Keratinocyte (primary cell): ENCODE results near the gene KIAA0930. TPM values are rescaled to one million over a fixed set of nuclear protein-coding genes. Genes with fewer than 3 reads are reported as not detected.

Source experiments
- DNase-seq: peaks from one replicate; pipeline ENCODE4 v3.0.0-alpha.2; 2011; ENCODE audit warnings: low read depth, missing footprints, low spot score
- FAIRE-seq: peaks from 2 replicates; lab custom pipeline; 2011; peaks lifted over from hg19 to GRCh38; lab: Jason Lieb, UNC
- H2AFZ ChIP-seq: 2 replicates; pipeline ENCODE4 v1.6.0; 2012; ENCODE audit warnings: low read length, control low read depth, inconsistent platforms; ENCODE audit not compliant: control insufficient read depth
- H3K27ac ChIP-seq: 2 replicates; pipeline ENCODE4 v1.5.1; 2011; ENCODE audit warnings: low read length; ENCODE audit not compliant: control insufficient read depth, insufficient read depth
- H3K27me3 ChIP-seq: 3 replicates; pipeline ENCODE4 v1.6.0; 2011; ENCODE audit warnings: low read length; ENCODE audit not compliant: control insufficient read depth, insufficient read depth; ENCODE audit errors: extremely low read depth
- H3K36me3 ChIP-seq, 2 experiments: 2 replicates in 1 of 2; 3 replicates in 1 of 2; pipeline ENCODE4 v1.5.1; 2011; ENCODE audit warnings: low read length in 2 of 2, mild to moderate bottlenecking in 1 of 2; ENCODE audit not compliant: control insufficient read depth in 2 of 2, insufficient read depth in 2 of 2; ENCODE audit errors: extremely low read depth in 1 of 2
- H3K4me1 ChIP-seq: 3 replicates; pipeline ENCODE4 v1.5.1; 2011; ENCODE audit warnings: low read length; ENCODE audit not compliant: control insufficient read depth, insufficient read depth; ENCODE audit errors: extremely low read depth
- H3K4me2 ChIP-seq: 3 replicates; pipeline ENCODE4 v1.6.0; 2011; ENCODE audit warnings: low read depth, low read length; ENCODE audit not compliant: control insufficient read depth, insufficient read depth; ENCODE audit errors: extremely low read depth
- H3K4me3 ChIP-seq, 3 experiments: fragments of 200-600 bp in 1 of 3; sonication (generic) in 1 of 3; 2 replicates in 2 of 3; 3 replicates in 1 of 3; pipeline ENCODE4 v1.5.1; 2011 to 2016; ENCODE audit warnings: low read length in 3 of 3, mild to moderate bottlenecking in 3 of 3, control low read depth in 2 of 3, inconsistent platforms in 1 of 3, low read depth in 1 of 3, mixed read lengths in 1 of 3, mixed run types in 1 of 3, moderate library complexity in 1 of 3; ENCODE audit not compliant: control insufficient read depth in 2 of 3, insufficient read depth in 2 of 3; ENCODE audit errors: extremely low read depth in 1 of 3
- H3K79me2 ChIP-seq: 2 replicates; pipeline ENCODE4 v1.6.0; 2012; ENCODE audit warnings: low read length; ENCODE audit not compliant: control insufficient read depth, insufficient read depth
- H3K9ac ChIP-seq: 3 replicates; pipeline ENCODE4 v1.6.0; 2011; ENCODE audit warnings: low read length; ENCODE audit not compliant: control insufficient read depth, insufficient read depth; ENCODE audit errors: extremely low read depth
- H3K9me1 ChIP-seq: 3 replicates; pipeline ENCODE4 v1.6.0; 2011; ENCODE audit warnings: low read length; ENCODE audit not compliant: control insufficient read depth, insufficient read depth; ENCODE audit errors: extremely low read depth
- H3K9me3 ChIP-seq: 2 replicates; pipeline ENCODE4 v1.5.1; 2012; ENCODE audit warnings: low read depth, low read length; ENCODE audit not compliant: control insufficient read depth
- H4K20me1 ChIP-seq: 3 replicates; pipeline ENCODE4 v1.6.0; 2011; ENCODE audit warnings: low read length; ENCODE audit not compliant: control insufficient read depth, insufficient read depth; ENCODE audit errors: extremely low read depth
- EZH2 ChIP-seq: IDR thresholded peaks from one replicate; pipeline ENCODE4 v1.6.1; 2012; ENCODE audit warnings: inconsistent platforms, mild to moderate bottlenecking, low read length, moderate library complexity
- dilution Hi-C: fragments of 300-500 bp; cut with MboI; formaldehyde crosslinking; loops from one replicate; pipeline ENCODE4 v1.7.0; 2020; ENCODE audit warnings: low sequenced_read_pairs; ENCODE audit not compliant: extremely low pct_ligation_motif_present
- polyA plus RNA-seq, 5 experiments: library from polyadenylated mRNA; depleted of rRNA in 3 of 5; stranded (reverse) in 3 of 5; stranded (forward) in 1 of 5; unstranded in 1 of 5; fragments of >200 nt; gene quantifications; 1 replicate in 1 of 5; 2 replicates in 3 of 5; 3 replicates in 1 of 5; pipeline versions ENCODE4 v1.2.1 to v1.2.3, GENCODE V29; 2011 to 2012; ENCODE audit warnings: missing spikeins in 2 of 5, low read depth in 1 of 5, low replicate concordance in 1 of 5
- TF ChIP-seq, protein P1 (sequence below), 3 experiments: IDR thresholded peaks in 1 of 3; conservative IDR thresholded peaks in 1 of 3; optimal IDR thresholded peaks in 1 of 3; 2 replicates in 2 of 3; 3 replicates in 1 of 3; pipeline versions ENCODE3 to v1.5.1; 2011; ENCODE audit warnings: low read length in 3 of 3, mild to moderate bottlenecking in 3 of 3, moderate library complexity in 2 of 3, control low read depth in 1 of 3, inconsistent platforms in 1 of 3; ENCODE audit not compliant: insufficient read depth in 2 of 3; ENCODE audit errors: extremely low read depth in 1 of 3

KIAA0930 gene
- polyA plus RNA-seq, 1 donor (not counting 4 experiments of a cell fraction or from before 2014, with no cell fraction given) = 115 TPM

DNA sequence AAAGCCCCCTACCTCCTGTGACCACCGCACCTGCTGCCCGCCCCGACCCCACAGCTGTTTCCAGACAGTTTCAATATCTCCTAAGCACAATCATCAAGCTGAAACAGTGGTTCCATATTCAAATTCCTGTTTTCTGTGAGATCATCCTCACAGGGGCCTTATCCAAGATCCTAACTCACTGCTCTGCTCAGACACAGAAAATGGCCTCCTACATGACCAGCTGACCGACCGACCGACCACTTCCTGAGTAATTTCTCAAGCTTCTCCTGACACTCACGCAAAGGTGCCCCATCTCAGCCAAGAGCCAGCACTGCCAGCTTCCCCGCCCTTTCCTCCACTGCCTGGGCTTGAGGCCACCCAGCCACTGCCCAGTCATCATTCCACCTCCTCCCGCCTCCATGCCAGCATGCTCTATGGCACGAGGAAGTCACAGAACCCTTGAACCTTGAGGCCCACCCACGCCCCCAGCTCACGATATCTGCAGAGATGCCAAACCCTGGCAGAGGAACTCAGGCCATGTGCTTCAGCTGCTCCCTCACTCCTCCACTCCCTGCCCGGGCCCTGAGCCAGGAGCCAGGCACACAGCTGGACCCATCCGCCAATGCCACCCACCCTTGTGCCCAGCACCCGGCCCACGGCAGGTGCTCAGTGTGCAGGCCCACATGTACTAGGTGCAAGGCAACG, 14.0 kb downstream of the KIAA0930 start:
- no peaks in the 10 kb centered on the region for H3K9me3 ChIP-seq
- no peak for FAIRE-seq
- TF ChIP-seq EZH2 = no peak
- TF ChIP-seq, protein P1, sequence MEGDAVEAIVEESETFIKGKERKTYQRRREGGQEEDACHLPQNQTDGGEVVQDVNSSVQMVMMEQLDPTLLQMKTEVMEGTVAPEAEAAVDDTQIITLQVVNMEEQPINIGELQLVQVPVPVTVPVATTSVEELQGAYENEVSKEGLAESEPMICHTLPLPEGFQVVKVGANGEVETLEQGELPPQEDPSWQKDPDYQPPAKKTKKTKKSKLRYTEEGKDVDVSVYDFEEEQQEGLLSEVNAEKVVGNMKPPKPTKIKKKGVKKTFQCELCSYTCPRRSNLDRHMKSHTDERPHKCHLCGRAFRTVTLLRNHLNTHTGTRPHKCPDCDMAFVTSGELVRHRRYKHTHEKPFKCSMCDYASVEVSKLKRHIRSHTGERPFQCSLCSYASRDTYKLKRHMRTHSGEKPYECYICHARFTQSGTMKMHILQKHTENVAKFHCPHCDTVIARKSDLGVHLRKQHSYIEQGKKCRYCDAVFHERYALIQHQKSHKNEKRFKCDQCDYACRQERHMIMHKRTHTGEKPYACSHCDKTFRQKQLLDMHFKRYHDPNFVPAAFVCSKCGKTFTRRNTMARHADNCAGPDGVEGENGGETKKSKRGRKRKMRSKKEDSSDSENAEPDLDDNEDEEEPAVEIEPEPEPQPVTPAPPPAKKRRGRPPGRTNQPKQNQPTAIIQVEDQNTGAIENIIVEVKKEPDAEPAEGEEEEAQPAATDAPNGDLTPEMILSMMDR (optimal IDR thresholded peaks at IDR 0.05 in 1 of 3, IDR thresholded peaks at IDR 0.05 in 1 of 3, conservative IDR thresholded peaks at IDR 0.05 in 1 of 3; ENCODE audit: extremely low read depth in 1 of 3, insufficient read depth in 2 of 3, low read length in 3 of 3) = no peak

DNA sequence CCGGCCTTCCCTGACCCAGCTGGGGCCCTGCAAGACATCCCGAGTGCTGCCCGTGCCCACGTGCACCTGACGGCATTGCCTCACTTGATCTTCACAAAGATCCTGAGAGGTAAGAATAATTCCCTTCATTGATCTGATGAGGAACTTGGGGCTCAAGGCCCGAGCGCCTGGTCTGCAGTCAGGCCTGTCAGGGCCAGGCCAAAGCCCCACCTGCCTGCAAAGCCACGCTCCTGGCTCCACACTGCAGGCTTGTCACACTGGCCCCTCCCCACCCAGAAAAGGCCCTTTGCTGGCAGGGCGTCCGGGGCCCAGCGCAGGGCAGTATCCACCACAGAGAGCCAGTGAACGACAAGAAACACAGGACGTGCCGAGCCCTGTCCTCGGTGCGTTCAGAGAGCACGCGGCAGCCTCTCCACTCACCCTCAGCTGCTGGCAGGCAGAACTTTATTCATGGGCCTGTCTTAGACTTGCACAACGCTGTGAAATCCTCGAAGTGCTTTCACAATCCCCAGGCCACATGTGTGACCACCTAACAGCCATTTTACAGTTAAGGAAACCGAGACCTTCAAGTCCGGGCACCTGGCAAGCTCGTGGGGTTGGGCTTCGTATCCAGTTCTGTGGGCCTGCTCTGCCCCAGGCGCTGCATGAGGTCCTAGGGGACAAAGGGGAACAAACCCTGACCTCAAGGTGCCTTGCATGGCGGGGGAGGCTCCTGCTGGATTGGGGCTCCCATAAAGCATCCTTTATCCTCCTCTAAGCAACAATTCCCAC, 14.8 kb downstream of the KIAA0930 start:
- dilution Hi-C loops = no loop called here
- H3K36me3 ChIP-seq = peaks cover 14 to 18% of the 10 kb centered on the region in 2 experiments
- no peak overlapping the region for H3K9ac ChIP-seq
- H3K4me1 ChIP-seq = peaks cover 26% of the 10 kb centered on the region
- no peaks in the 10 kb centered on the region for H3K9me3 ChIP-seq
- H3K27me3 ChIP-seq = no peaks in the 10 kb centered on the region
- H3K27ac ChIP-seq = peak overlapping the region; percentile 53
- no peak overlapping the region for H3K4me2 ChIP-seq
- DNase-seq = no peak
- no peak overlapping the region for H3K4me3 ChIP-seq
- no peaks in the 10 kb centered on the region for H4K20me1 ChIP-seq
- TF ChIP-seq EZH2 = no peak
- TF ChIP-seq, protein P1 (optimal IDR thresholded peaks at IDR 0.05 in 1 of 3, IDR thresholded peaks at IDR 0.05 in 1 of 3, conservative IDR thresholded peaks at IDR 0.05 in 1 of 3; ENCODE audit: extremely low read depth in 1 of 3, insufficient read depth in 2 of 3, low read length in 3 of 3) = no peak
- no peak overlapping the region for H2AFZ ChIP-seq
- peaks cover 84% of the 10 kb centered on the region for H3K79me2 ChIP-seq
- H3K9me1 ChIP-seq = peaks cover 4% of the 10 kb centered on the region
- peak; percentile 57 for FAIRE-seq

More for the DNA sequence above, 14.0 kb downstream of the KIAA0930 start:
- Histone ChIP-seq H3K4me1 (peaks cover 33% of the 10 kb centered on the region), H3K9ac (no peak overlapping the region), H4K20me1 (no peaks in the 10 kb centered on the region), H3K4me3 (no peak overlapping the region), H3K27ac (peak overlapping the region; percentile 53), H3K27me3 (no peaks in the 10 kb centered on the region), H2AFZ (no peak overlapping the region), H3K36me3 (peaks cover 14 to 17% of the 10 kb centered on the region in 2 experiments), H3K79me2 (peaks cover 78% of the 10 kb centered on the region), H3K4me2 (no peak overlapping the region), H3K9me1 (peaks cover 4% of the 10 kb centered on the region)
- no peak for DNase-seq
- dilution Hi-C loops = no loop called here
